OCI-LY1 (cell line): ENCODE results near the gene ARMH4.

Experiments used
- H2AFZ ChIP-seq: fragments of 200-600 bp; sonication (generic), shearing (Covaris generic); 2 replicates; pipeline ENCODE4 v1.6.0; 2014; ENCODE audit warnings: antibody characterized with exemption, mild to moderate bottlenecking, low read length
- H3F3A ChIP-seq: fragments of 200-600 bp; sonication (generic), shearing (Covaris generic); 2 replicates; pipeline ENCODE4 v1.6.0; 2014; ENCODE audit warnings: mild to moderate bottlenecking, antibody characterized with exemption, low read length, moderate library complexity; ENCODE audit not compliant: insufficient read depth
- H3K27ac ChIP-seq: fragments of 200-600 bp; sonication (generic); 2 replicates; pipeline ENCODE4 v1.5.1; 2014; ENCODE audit warnings: low read length, mixed run types, mild to moderate bottlenecking, low read depth; ENCODE audit not compliant: poor library complexity, severe bottlenecking
- H3K27me3 ChIP-seq: fragments of 200-600 bp; sonication (generic); 2 replicates; pipeline ENCODE4 v1.6.0; 2014; ENCODE audit warnings: antibody characterized with exemption, mild to moderate bottlenecking, low read length, moderate library complexity; ENCODE audit not compliant: insufficient read depth
- H3K36me3 ChIP-seq: fragments of 200-600 bp; sonication (generic); 2 replicates; pipeline ENCODE4 v1.6.1; 2014; ENCODE audit warnings: mild to moderate bottlenecking, antibody characterized with exemption, low read length, moderate library complexity, mixed read lengths; ENCODE audit not compliant: insufficient read depth
- H3K4me1 ChIP-seq: fragments of 200-600 bp; sonication (generic); 2 replicates; pipeline ENCODE4 v1.5.1; 2014; ENCODE audit warnings: mild to moderate bottlenecking, low read length, moderate library complexity; ENCODE audit not compliant: insufficient read depth, severe bottlenecking
- H3K4me2 ChIP-seq: fragments of 200-600 bp; sonication (generic), shearing (Covaris generic); 2 replicates; pipeline ENCODE4 v1.6.1; 2014; ENCODE audit warnings: low read length
- H3K4me3 ChIP-seq: fragments of 200-600 bp; sonication (generic); 2 replicates; pipeline ENCODE4 v1.5.1; 2014; ENCODE audit warnings: low read length, low read depth, mild to moderate bottlenecking, mixed read lengths; ENCODE audit not compliant: poor library complexity, severe bottlenecking
- H3K79me2 ChIP-seq: fragments of 200-600 bp; shearing (Covaris generic); 2 replicates; pipeline ENCODE4 v1.6.1; 2016; ENCODE audit warnings: mixed run types, low read length, mixed read lengths; ENCODE audit not compliant: insufficient read depth
- H3K9ac ChIP-seq: fragments of 200-600 bp; sonication (generic), shearing (Covaris generic); 2 replicates; pipeline ENCODE4 v1.6.1; 2014; ENCODE audit warnings: mild to moderate bottlenecking, low read length, mixed read lengths
- H3K9me2 ChIP-seq: fragments of 200-600 bp; sonication (generic), shearing (Covaris generic); 2 replicates; pipeline ENCODE4 v1.6.1; 2014; ENCODE audit warnings: low read depth, mild to moderate bottlenecking, low read length, mixed read lengths
- H3K9me3 ChIP-seq: fragments of 200-600 bp; shearing (Covaris generic); 2 replicates; pipeline ENCODE4 v1.6.1; 2014; ENCODE audit warnings: low read length, mixed read lengths
- H4K20me1 ChIP-seq: fragments of 200-600 bp; sonication (generic), shearing (Covaris generic); 2 replicates; pipeline ENCODE4 v1.6.0; 2016; ENCODE audit warnings: mild to moderate bottlenecking, low read length; ENCODE audit not compliant: insufficient read depth
- CTCF ChIP-seq: fragments of 200-600 bp; sonication (generic), shearing (Covaris generic); IDR thresholded peaks from 2 replicates; pipeline ENCODE4 v1.5.1; 2017; ENCODE audit warnings: mild to moderate bottlenecking, antibody characterized with exemption, low read length, moderate library complexity, mixed read lengths
- EZH2 ChIP-seq: fragments of 200-600 bp; sonication (generic), shearing (Covaris generic); IDR thresholded peaks from 2 replicates; pipeline ENCODE4 v1.8.0; 2017; ENCODE audit warnings: borderline replicate concordance, mixed run types, mild to moderate bottlenecking, antibody characterized with exemption, low read length, moderate library complexity, mixed read lengths

ARMH4 gene

GRCh38 chr14:58014778-58015177 is 137.2 kb downstream of the ARMH4 start:
- no peaks in the 10 kb centered on the region for H3F3A ChIP-seq
- H3K9me3 ChIP-seq: no peaks in the 10 kb centered on the region
- H3K4me1 ChIP-seq: no peaks in the 10 kb centered on the region
- H3K79me2 ChIP-seq: no peaks in the 10 kb centered on the region
- H3K4me2 ChIP-seq: no peak overlapping the region
- H3K4me3 ChIP-seq: no peak overlapping the region
- H3K9ac ChIP-seq: no peak overlapping the region
- H2AFZ ChIP-seq: no peak overlapping the region
- no peaks in the 10 kb centered on the region for H3K36me3 ChIP-seq
- H4K20me1 ChIP-seq: no peaks in the 10 kb centered on the region
- no peaks in the 10 kb centered on the region for H3K27me3 ChIP-seq
- H3K27ac ChIP-seq: no peak overlapping the region
- no peaks in the 10 kb centered on the region for H3K9me2 ChIP-seq
- TF ChIP-seq EZH2 (no peak), CTCF (no peak)

GRCh38 chr14:58002618-58003017 is 149.4 kb downstream of the ARMH4 start:
- H3K4me3 ChIP-seq: no peak overlapping the region
- no peaks in the 10 kb centered on the region for H3K36me3 ChIP-seq
- H3K9me2 ChIP-seq: no peaks in the 10 kb centered on the region
- no peak overlapping the region for H3K27ac ChIP-seq
- H3K27me3 ChIP-seq: no peaks in the 10 kb centered on the region; the same call in 1 of the 2 replicates
- H4K20me1 ChIP-seq: no peaks in the 10 kb centered on the region
- no peaks in the 10 kb centered on the region for H3K79me2 ChIP-seq
- no peak overlapping the region for H3K9ac ChIP-seq
- H3K4me1 ChIP-seq: no peaks in the 10 kb centered on the region
- TF ChIP-seq CTCF (no peak), EZH2 (no peak)
- no peak overlapping the region for H2AFZ ChIP-seq
- no peak overlapping the region for H3K4me2 ChIP-seq
- no peaks in the 10 kb centered on the region for H3F3A ChIP-seq
- no peaks in the 10 kb centered on the region for H3K9me3 ChIP-seq

- H3K9ac ChIP-seq: no peak overlapping the region
- no peak overlapping the region for H3K27ac ChIP-seq
- no peaks in the 10 kb centered on the region for H4K20me1 ChIP-seq
- no peaks in the 10 kb centered on the region for H3K79me2 ChIP-seq
- H2AFZ ChIP-seq: no peak overlapping the region
- H3K4me3 ChIP-seq: no peak overlapping the region
- H3K27me3 ChIP-seq: no peaks in the 10 kb centered on the region; the same call in 1 of the 2 replicates
- no peaks in the 10 kb centered on the region for H3K9me2 ChIP-seq
- TF ChIP-seq CTCF: no peak
- no peak for TF ChIP-seq EZH2
- H3K9me3 ChIP-seq: no peaks in the 10 kb centered on the region
- no peak overlapping the region for H3K4me2 ChIP-seq
- no peaks in the 10 kb centered on the region for H3F3A ChIP-seq
- H3K4me1 ChIP-seq: no peaks in the 10 kb centered on the region
- H3K36me3 ChIP-seq: no peaks in the 10 kb centered on the region
Observed at GRCh38 chr14:57999979-58000378, 152.0 kb downstream of the ARMH4 start.
